Right atrium auricular region (tissue), 2 donors: ENCODE results near the gene ITSN1. TPM values are rescaled to one million over a fixed set of nuclear protein-coding genes. Genes with fewer than 3 reads are reported as not detected.
"Not testable (repeated sequence)": the region's sequence is repeated elsewhere in the genome, so short reads cannot be mapped to it uniquely, and the experiment has no call there.

ENCODE experiments used
- DNase-seq: peaks from one replicate; pipeline ENCODE4 v3.0.0-alpha.2; 2019; ENCODE audit warnings: low spot score
- H3K27ac ChIP-seq, 2 donors: fragments of 200-600 bp; sonication (generic); 1 replicate in 1 of 2; 2 replicates in 1 of 2; pipeline ENCODE4 v1.5.1; 2016 to 2019
- H3K27me3 ChIP-seq, 2 donors: fragments of 200-600 bp; sonication (generic); one replicate each; pipeline versions ENCODE4 v1.5.1 to v1.6.0; 2017 to 2019
- H3K36me3 ChIP-seq: fragments of 200-600 bp; sonication (generic); one replicate; pipeline ENCODE4 v1.5.1; 2016
- H3K4me1 ChIP-seq, 2 donors: fragments of 200-600 bp; sonication (generic); one replicate each; pipeline versions ENCODE4 v1.5.1 to v1.6.0; 2017 to 2019
- H3K4me3 ChIP-seq, 2 donors: fragments of 200-600 bp; sonication (generic); 1 replicate in 1 of 2; 2 replicates in 1 of 2; pipeline ENCODE4 v1.5.1; 2017 to 2019; ENCODE audit warnings: mild to moderate bottlenecking in 1 of 2, moderate library complexity in 1 of 2
- H3K9me3 ChIP-seq, 2 donors: fragments of 200-600 bp; sonication (generic); one replicate each; pipeline ENCODE4 v1.5.1; 2019
- CTCF ChIP-seq, 2 donors: fragments of 200-600 bp; sonication (generic); IDR thresholded peaks; one replicate each; pipeline ENCODE4 v1.5.1; 2019; ENCODE audit warnings: antibody characterized with exemption in 2 of 2
- total RNA-seq, 2 donors: library from RNA; depleted of rRNA; stranded (reverse); fragments of >200 nt; gene quantifications; one replicate each; pipeline ENCODE4 v1.1.0, GENCODE V29; 2016

The ITSN1 gene
- total RNA-seq, 2 donors from 2014 or later = 49.9 to 54.9 TPM

- Histone ChIP-seq H3K27me3 (no peaks in the 10 kb centered on the region), H3K36me3 (peaks cover 26% of the 10 kb centered on the region), H3K9me3 (no peaks in the 10 kb centered on the region), H3K27ac (no peak overlapping the region), H3K4me3 (no peak overlapping the region), H3K4me1 (no peaks in the 10 kb centered on the region)
- no peak for TF ChIP-seq CTCF (IDR thresholded peaks at IDR 0.05)
- no peak for DNase-seq
These were observed 78.8 kb downstream of the ITSN1 start for GRCh38 chr21:33721081-33721480.

- H3K36me3 ChIP-seq, H3K4me3 ChIP-seq, H3K27ac ChIP-seq, H3K27me3 ChIP-seq, DNase-seq, H3K4me1 ChIP-seq, H3K9me3 ChIP-seq: not testable (repeated sequence)
These were observed 86.8 kb downstream of the ITSN1 start for GRCh38 chr21:33729139-33729538.

GRCh38 chr21:33729641-33730040 lies 87.3 kb downstream of the ITSN1 start:
- no peak overlapping the region for H3K27ac ChIP-seq
- DNase-seq = no peak
- no peak for TF ChIP-seq CTCF (IDR thresholded peaks at IDR 0.05)
- no peaks in the 10 kb centered on the region for H3K27me3 ChIP-seq
- no peak overlapping the region for H3K4me3 ChIP-seq
- H3K36me3 ChIP-seq = peaks cover under 1% of the 10 kb centered on the region
- no peaks in the 10 kb centered on the region for H3K9me3 ChIP-seq
- H3K4me1 ChIP-seq = peaks cover 0 to 3% of the 10 kb centered on the region in 2 donors

- TF ChIP-seq CTCF (IDR thresholded peaks at IDR 0.05) = no peak
- Histone ChIP-seq H3K4me3 (no peak overlapping the region), H3K36me3 (peaks cover 7% of the 10 kb centered on the region), H3K27ac (no peak overlapping the region), H3K27me3 (no peaks in the 10 kb centered on the region), H3K4me1 (peaks cover 0 to 7% of the 10 kb centered on the region in 2 donors), H3K9me3 (no peaks in the 10 kb centered on the region)
- no peak for DNase-seq
These were observed 89.1 kb downstream of the ITSN1 start for GRCh38 chr21:33731447-33731846.

- Histone ChIP-seq H3K36me3 (peaks cover 9% of the 10 kb centered on the region), H3K9me3 (no peaks in the 10 kb centered on the region), H3K27me3 (no peaks in the 10 kb centered on the region), H3K4me1 (peaks cover 0 to 12% of the 10 kb centered on the region in 2 donors), H3K4me3 (no peak overlapping the region), H3K27ac (no peak overlapping the region)
- no peak for TF ChIP-seq CTCF (IDR thresholded peaks at IDR 0.05)
- DNase-seq = no peak
These were observed 89.7 kb downstream of the ITSN1 start for GRCh38 chr21:33732038-33732437.

- no peak for TF ChIP-seq CTCF (IDR thresholded peaks at IDR 0.05)
These were observed 91.3 kb downstream of the ITSN1 start for GRCh38 chr21:33733601-33734000.

More at GRCh38 chr21:33733601-33734000, 91.3 kb downstream of the ITSN1 start:
- Histone ChIP-seq H3K27me3 (no peaks in the 10 kb centered on the region), H3K4me1 (peaks cover 0 to 14% of the 10 kb centered on the region in 2 donors), H3K36me3 (peaks cover 12% of the 10 kb centered on the region), H3K9me3 (no peaks in the 10 kb centered on the region), H3K4me3 (no peak overlapping the region), H3K27ac (no peak overlapping the region)
- DNase-seq = no peak
